Natural killer cell (primary cell): ENCODE data around the gene FEN1. TPM values are rescaled to one million over a fixed set of nuclear protein-coding genes. Genes with fewer than 3 reads are reported as not detected.

Experiments
- ATAC-seq, 3 donors: fragments of 150-1000 bp in 2 of 3; fragments of 200-7000 bp in 1 of 3; cut with Tn5 transposase; 1 replicate in 1 of 3; 2 replicates in 2 of 3; pipeline ENCODE4 v1.10.0; 2021; ENCODE audit warnings: mild to moderate bottlenecking in 2 of 3, moderate library complexity in 2 of 3
- DNase-seq, 2 donors: peaks; one replicate each; pipeline versions ENCODE4 v3.0.0 to v3.0.0-alpha.2; 2013 to 2021; ENCODE audit warnings: mixed read lengths in 1 of 2
- H3K27ac ChIP-seq: one replicate; pipeline ENCODE4 v1.5.1; 2013; ENCODE audit warnings: mild to moderate bottlenecking, low read length
- H3K27me3 ChIP-seq: one replicate; pipeline ENCODE4 v1.6.1; 2013; ENCODE audit warnings: low read length; ENCODE audit not compliant: control insufficient read depth, insufficient read depth
- H3K36me3 ChIP-seq: one replicate; pipeline ENCODE4 v1.6.1; 2013; ENCODE audit warnings: low read length; ENCODE audit not compliant: control insufficient read depth, insufficient read depth
- H3K4me1 ChIP-seq: one replicate; pipeline ENCODE4 v1.6.1; 2013; ENCODE audit warnings: low read length; ENCODE audit not compliant: control insufficient read depth, insufficient read depth
- H3K4me3 ChIP-seq: one replicate; pipeline ENCODE4 v1.5.1; 2013; ENCODE audit warnings: low read length
- H3K9me3 ChIP-seq: one replicate; pipeline ENCODE4 v1.6.1; 2013; ENCODE audit warnings: low read length; ENCODE audit not compliant: control insufficient read depth, insufficient read depth
- H3K27ac Mint-ChIP-seq, 2 donors: one replicate each; pipeline ENCODE4 v1.8.0; 2022; ENCODE audit warnings: mild to moderate bottlenecking in 2 of 2, mixed read lengths in 2 of 2, moderate library complexity in 1 of 2
- H3K27me3 Mint-ChIP-seq, 2 donors: one replicate each; pipeline ENCODE4 v1.8.0; 2022; ENCODE audit warnings: low read depth in 2 of 2, mixed read lengths in 2 of 2
- H3K36me3 Mint-ChIP-seq: one replicate; pipeline ENCODE4 v1.8.0; 2022; ENCODE audit warnings: mixed read lengths
- H3K4me1 Mint-ChIP-seq, 2 donors: one replicate each; pipeline ENCODE4 v1.8.0; 2022; ENCODE audit warnings: mixed read lengths in 2 of 2
- H3K4me3 Mint-ChIP-seq: one replicate; pipeline ENCODE4 v1.8.0; 2022; ENCODE audit warnings: mild to moderate bottlenecking, moderate library complexity, mixed read lengths
- H3K9me3 Mint-ChIP-seq, 2 donors: one replicate each; pipeline ENCODE4 v1.8.0; 2022; ENCODE audit warnings: mixed read lengths in 2 of 2
- WGBS: methylation state at CpG from one replicate; pipeline ENCODE4 v1.1.7; 2013; ENCODE audit warnings: missing lambda C conversion rate; ENCODE audit not compliant: insufficient coverage; 5-methylcytosine and 5-hydroxymethylcytosine counted together
- intact Hi-C: fragments of 100-400 bp; cut with micrococcal nuclease; formaldehyde crosslinking; loops from one replicate; pipeline ENCODE4 v1.14.2; 2022
- total RNA-seq, 4 donors: library from RNA; stranded (reverse); fragments of 120-200 nt in 1 of 4; gene quantifications; one replicate each; pipeline versions ENCODE4 v1.2.3 to v1.2.4, GENCODE V29; 2013 to 2022
- TF ChIP-seq, protein P1 (sequence below): fragments of 200-600 bp; IDR thresholded peaks from one replicate; pipeline ENCODE4 v1.8.0; 2022; ENCODE audit warnings: antibody characterized with exemption

Gene FEN1
- total RNA-seq, 3 donors from 2014 or later (not counting 1 experiment from before 2014, with no cell fraction given), result 14.2 to 17.8 (median 17.5) TPM

DNA sequence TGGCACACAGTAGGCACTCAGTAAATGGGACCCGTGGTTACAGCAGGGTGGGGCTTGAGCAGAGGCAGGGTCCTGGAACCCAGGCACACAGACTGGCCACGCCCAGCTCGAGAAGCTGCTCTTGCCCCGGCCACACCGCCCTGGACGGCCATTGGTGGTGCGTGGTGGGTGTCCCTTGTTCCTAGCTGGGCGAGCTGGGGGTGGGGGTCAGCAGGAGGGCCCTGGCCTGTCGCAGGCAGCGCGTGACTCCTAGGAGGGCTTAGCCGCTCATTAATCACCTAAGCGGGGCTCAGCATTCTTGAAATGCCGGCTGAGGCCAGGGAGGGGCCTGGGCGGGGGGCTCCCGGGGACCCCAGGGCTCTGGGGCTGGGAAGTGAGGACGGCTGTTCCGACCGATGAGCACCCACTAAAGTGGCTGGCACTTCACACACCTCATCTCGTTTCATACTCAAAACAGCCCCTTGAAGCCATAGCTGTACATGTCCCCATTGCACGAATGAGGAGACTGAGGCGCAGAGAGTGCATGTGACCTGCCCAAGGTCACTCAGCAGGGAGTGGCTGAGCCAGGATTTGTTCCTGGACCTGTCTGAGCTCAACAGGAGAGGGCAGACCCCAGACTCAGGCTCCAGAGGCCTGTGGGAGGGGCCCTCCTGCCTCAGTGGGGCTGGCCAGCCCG is 28.6 kb upstream of the FEN1 start:
- H3K27ac ChIP-seq, result no peak overlapping the region
- TF ChIP-seq, protein P1, sequence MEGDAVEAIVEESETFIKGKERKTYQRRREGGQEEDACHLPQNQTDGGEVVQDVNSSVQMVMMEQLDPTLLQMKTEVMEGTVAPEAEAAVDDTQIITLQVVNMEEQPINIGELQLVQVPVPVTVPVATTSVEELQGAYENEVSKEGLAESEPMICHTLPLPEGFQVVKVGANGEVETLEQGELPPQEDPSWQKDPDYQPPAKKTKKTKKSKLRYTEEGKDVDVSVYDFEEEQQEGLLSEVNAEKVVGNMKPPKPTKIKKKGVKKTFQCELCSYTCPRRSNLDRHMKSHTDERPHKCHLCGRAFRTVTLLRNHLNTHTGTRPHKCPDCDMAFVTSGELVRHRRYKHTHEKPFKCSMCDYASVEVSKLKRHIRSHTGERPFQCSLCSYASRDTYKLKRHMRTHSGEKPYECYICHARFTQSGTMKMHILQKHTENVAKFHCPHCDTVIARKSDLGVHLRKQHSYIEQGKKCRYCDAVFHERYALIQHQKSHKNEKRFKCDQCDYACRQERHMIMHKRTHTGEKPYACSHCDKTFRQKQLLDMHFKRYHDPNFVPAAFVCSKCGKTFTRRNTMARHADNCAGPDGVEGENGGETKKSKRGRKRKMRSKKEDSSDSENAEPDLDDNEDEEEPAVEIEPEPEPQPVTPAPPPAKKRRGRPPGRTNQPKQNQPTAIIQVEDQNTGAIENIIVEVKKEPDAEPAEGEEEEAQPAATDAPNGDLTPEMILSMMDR, result no peak
- no peaks in the 10 kb centered on the region for H3K4me1 ChIP-seq
- no peaks in the 10 kb centered on the region for H3K36me3 ChIP-seq
- H3K4me3 ChIP-seq, result no peak overlapping the region
- H3K27me3 ChIP-seq, result no peaks in the 10 kb centered on the region
- no peak overlapping the region for H3K27ac Mint-ChIP-seq
- no peaks in the 10 kb centered on the region for H3K9me3 ChIP-seq
- no peak for ATAC-seq
- H3K36me3 Mint-ChIP-seq, result no peaks in the 10 kb centered on the region
- H3K4me1 Mint-ChIP-seq, result peaks cover 0 to 5% of the 10 kb centered on the region in 2 donors
- WGBS, result 91% methylated on average over 23 of the region's 23 CpGs
- H3K4me3 Mint-ChIP-seq, result no peak overlapping the region
- H3K9me3 Mint-ChIP-seq, result no peaks in the 10 kb centered on the region
- H3K27me3 Mint-ChIP-seq, result peaks cover 0 to 3% of the 10 kb centered on the region in 2 donors
- intact Hi-C loops, result no loop called here
- no peak for DNase-seq

DNA sequence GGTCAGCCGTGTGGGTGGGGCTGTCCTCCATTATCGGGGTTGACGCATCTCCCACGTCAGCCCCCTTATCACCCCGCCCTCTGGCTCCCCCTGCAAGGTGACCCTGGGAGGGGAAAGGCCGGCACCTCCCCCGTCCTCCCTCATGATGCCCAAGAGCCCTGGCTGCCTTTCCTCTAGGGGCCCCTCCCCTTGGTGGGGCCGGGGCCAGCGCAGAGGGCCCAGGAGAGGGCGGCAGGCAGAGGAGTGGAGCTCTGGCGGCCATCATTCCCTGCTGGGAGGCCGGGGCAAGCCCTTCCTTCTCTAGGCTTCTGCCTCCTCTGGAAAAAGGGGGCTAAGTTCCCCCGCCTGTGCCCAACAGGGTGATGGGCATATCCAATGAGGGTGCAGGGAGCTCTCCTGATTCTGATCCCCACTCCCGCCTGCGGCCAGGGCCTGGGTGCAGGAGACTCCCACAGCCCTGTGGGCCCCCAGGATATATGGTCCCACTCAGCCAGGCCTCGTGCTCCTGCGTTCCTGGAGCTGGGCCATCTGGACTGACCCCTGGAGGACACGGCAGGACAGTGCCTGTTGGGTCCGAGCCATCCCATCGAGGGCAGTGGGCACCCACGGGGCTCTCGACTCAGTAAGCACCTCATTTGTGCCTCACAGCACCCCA is 28.0 kb upstream of the FEN1 start:
- Mint-ChIP-seq H3K9me3 (no peaks in the 10 kb centered on the region), H3K4me1 (peaks cover 0 to 5% of the 10 kb centered on the region in 2 donors), H3K27ac (no peak overlapping the region), H3K27me3 (peaks cover 0 to 3% of the 10 kb centered on the region in 2 donors), H3K36me3 (no peaks in the 10 kb centered on the region), H3K4me3 (no peak overlapping the region)
- no peak for ATAC-seq
- no peak for DNase-seq
- TF ChIP-seq, protein P1, result no peak
- H3K9me3 ChIP-seq, result no peaks in the 10 kb centered on the region
- H3K4me3 ChIP-seq, result no peak overlapping the region
- WGBS, result 85% methylated on average over 22 of the region's 22 CpGs
- H3K36me3 ChIP-seq, result no peaks in the 10 kb centered on the region
- intact Hi-C loops, result no loop called here
- no peaks in the 10 kb centered on the region for H3K27me3 ChIP-seq
- H3K4me1 ChIP-seq, result no peaks in the 10 kb centered on the region
- H3K27ac ChIP-seq, result no peak overlapping the region

DNA sequence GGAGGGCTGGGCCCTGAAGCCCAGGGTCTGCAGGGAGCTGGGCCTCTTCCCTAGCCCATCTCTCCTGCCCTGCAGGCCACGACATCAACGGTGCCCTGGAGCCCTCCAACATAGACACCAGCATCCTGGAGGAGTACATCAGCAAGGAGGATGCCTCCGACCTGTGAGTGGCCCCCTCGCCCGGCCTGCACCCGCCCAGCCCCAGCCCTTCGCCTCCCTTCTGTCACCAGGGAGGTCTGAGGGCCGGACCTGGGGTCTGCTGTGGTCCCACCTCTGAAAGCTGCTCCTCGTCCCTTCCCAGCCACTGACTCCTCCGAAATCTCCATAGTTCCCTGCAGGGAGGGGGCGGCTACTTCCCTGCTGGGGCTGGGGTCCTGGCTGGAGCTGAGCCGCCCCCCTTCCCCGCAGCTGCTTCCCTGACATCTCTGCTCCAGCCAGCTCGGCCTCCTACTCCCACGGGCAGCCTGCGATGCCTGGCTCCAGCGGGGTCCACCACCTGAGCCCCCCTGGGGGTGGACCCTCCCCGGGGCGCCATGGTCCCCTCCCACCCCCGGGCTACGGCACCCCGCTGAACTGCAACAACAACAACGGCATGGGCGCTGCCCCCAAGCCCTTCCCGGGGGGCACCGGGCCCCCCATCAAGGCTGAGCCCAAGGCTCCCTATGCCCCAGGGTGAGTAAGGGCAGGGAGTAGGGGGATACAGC is 27.0 kb upstream of the FEN1 start:
- no peak overlapping the region for H3K27ac Mint-ChIP-seq

More for the DNA sequence above, 27.0 kb upstream of the FEN1 start:
- Histone ChIP-seq H3K9me3 (no peaks in the 10 kb centered on the region), H3K4me3 (no peak overlapping the region), H3K36me3 (no peaks in the 10 kb centered on the region), H3K4me1 (no peaks in the 10 kb centered on the region), H3K27me3 (no peaks in the 10 kb centered on the region), H3K27ac (no peak overlapping the region)
- no peaks in the 10 kb centered on the region for H3K36me3 Mint-ChIP-seq
- no peak for DNase-seq
- ATAC-seq, result no peak
- H3K9me3 Mint-ChIP-seq, result no peaks in the 10 kb centered on the region
- TF ChIP-seq, protein P1, result no peak
- H3K27me3 Mint-ChIP-seq, result peaks cover 0 to 3% of the 10 kb centered on the region in 2 donors
- 93% methylated on average over 26 of the region's 26 CpGs for WGBS
- peaks cover 0 to 5% of the 10 kb centered on the region in 2 donors for H3K4me1 Mint-ChIP-seq
- no peak overlapping the region for H3K4me3 Mint-ChIP-seq
- intact Hi-C loops, result no loop called here
